Caco-2 (cell line): Measurements from ENCODE around the gene ASAP2. TPM values are rescaled to one million over a fixed set of nuclear protein-coding genes. Genes with fewer than 3 reads are reported as not detected.

Source experiments
- BruUV-seq: library from RNA; stranded (reverse); fragments of 400-500 nt; replicated peaks from 2 replicates; lab custom pipeline; 2021; lab: Mats Ljungman, UMichigan
- CTCF ChIA-PET: fragments of 300-600 bp; sonication (Branson Sonifier 250); formaldehyde crosslinking; loops from one replicate; lab custom pipeline; 2022; ENCODE audit warnings: antibody characterized with exemption; lab: Charles Lee
- POLR2A ChIA-PET: fragments of 300-600 bp; sonication (Branson Sonifier 250); formaldehyde crosslinking; loops from one replicate; lab custom pipeline; 2022; ENCODE audit warnings: antibody characterized with exemption; lab: Charles Lee
- DNase-seq, 2 experiments: peaks; one replicate each; pipeline versions ENCODE4 v3.0.0 to v3.0.0-alpha.2; 2020 to 2022
- H3K27me3 ChIP-seq: replicated peaks from 2 replicates; pipeline ENCODE4 v1.6.0; 2011; ENCODE audit warnings: low read length; ENCODE audit not compliant: control insufficient read depth, insufficient read depth
- H3K36me3 ChIP-seq: 2 replicates; pipeline ENCODE4 v1.5.1; 2011; ENCODE audit warnings: low read length; ENCODE audit not compliant: control insufficient read depth, insufficient read depth
- H3K4me1 ChIP-seq: fragments of 250-450 bp; sonication (Bioruptor Pico); 2 replicates; pipeline ENCODE4 v1.5.1; 2020; ENCODE audit warnings: mild to moderate bottlenecking
- H3K4me3 ChIP-seq: 2 replicates; pipeline ENCODE4 v1.5.1; 2011; ENCODE audit warnings: low read depth, mild to moderate bottlenecking, control low read depth, low read length
- H3K9me3 ChIP-seq: fragments of 250-450 bp; sonication (Bioruptor Pico); 2 replicates; pipeline ENCODE4 v1.5.1; 2020; ENCODE audit warnings: mild to moderate bottlenecking, moderate library complexity
- H3K27ac Mint-ChIP-seq: one replicate; pipeline ENCODE4 v1.8.0; 2022; ENCODE audit warnings: mixed read lengths; ENCODE audit not compliant: unreplicated experiment
- H3K27me3 Mint-ChIP-seq: one replicate; pipeline ENCODE4 v1.8.0; 2022; ENCODE audit warnings: mixed read lengths; ENCODE audit not compliant: insufficient read depth, unreplicated experiment
- H3K36me3 Mint-ChIP-seq: one replicate; pipeline ENCODE4 v1.8.0; 2022; ENCODE audit warnings: mild to moderate bottlenecking, mixed read lengths; ENCODE audit not compliant: insufficient read depth, unreplicated experiment
- H3K4me1 Mint-ChIP-seq: one replicate; pipeline ENCODE4 v1.8.0; 2022; ENCODE audit warnings: low read depth, mixed read lengths; ENCODE audit not compliant: unreplicated experiment
- H3K4me3 Mint-ChIP-seq: one replicate; pipeline ENCODE4 v1.8.0; 2022; ENCODE audit warnings: mild to moderate bottlenecking, moderate library complexity, mixed read lengths; ENCODE audit not compliant: unreplicated experiment
- H3K9me3 Mint-ChIP-seq: one replicate; pipeline ENCODE4 v1.8.0; 2022; ENCODE audit warnings: mixed read lengths; ENCODE audit not compliant: unreplicated experiment
- CTCF ChIP-seq, 2 experiments: fragments of 200-600 bp in 1 of 2; IDR thresholded peaks; 1 replicate in 1 of 2; 2 replicates in 1 of 2; pipeline versions ENCODE4 v1.5.1 to v1.8.0; 2011 to 2022; ENCODE audit warnings: antibody characterized with exemption in 1 of 2, control low read depth in 1 of 2, inconsistent platforms in 1 of 2, low read depth in 1 of 2, low read length in 1 of 2, mild to moderate bottlenecking in 1 of 2, moderate library complexity in 1 of 2; ENCODE audit not compliant: insufficient read depth in 1 of 2, severe bottlenecking in 1 of 2, unreplicated experiment in 1 of 2
- intact Hi-C: fragments of 100-400 bp; cut with micrococcal nuclease; formaldehyde crosslinking; loops from one replicate; pipeline ENCODE4 v1.10.0; 2022; ENCODE audit not compliant: unreplicated experiment
- total RNA-seq: library from RNA; stranded (reverse); gene quantifications from 2 replicates; pipeline ENCODE4 v1.2.3, GENCODE V29; 2022

The ASAP2 gene
- total RNA-seq, 1 experiment from 2014 or later: 25.6 TPM

- Mint-ChIP-seq H3K27ac (no peak overlapping the region), H3K4me3 (no peak overlapping the region), H3K27me3 (no peaks in the 10 kb centered on the region), H3K9me3 (no peaks in the 10 kb centered on the region), H3K36me3 (no peaks in the 10 kb centered on the region), H3K4me1 (no peaks in the 10 kb centered on the region)
- H3K4me3 ChIP-seq: no peak overlapping the region
- H3K27me3 ChIP-seq: no peaks in the 10 kb centered on the region
- DNase-seq: no peak
- ChIA-PET CTCF (no interaction called here), POLR2A (no interaction called here)
- H3K36me3 ChIP-seq: no peaks in the 10 kb centered on the region
- H3K4me1 ChIP-seq: no peaks in the 10 kb centered on the region
- TF ChIP-seq CTCF (IDR thresholded peaks at IDR 0.05; ENCODE audit: insufficient read depth in 1 of 2, low read depth in 1 of 2, low read length in 1 of 2, severe bottlenecking in 1 of 2, unreplicated experiment in 1 of 2): no peak
- BruUV-seq: no TSS peak
- intact Hi-C loops: no loop called here
- H3K9me3 ChIP-seq: no peaks in the 10 kb centered on the region
Observed at GRCh38 chr2:9302755-9303154, 96.1 kb downstream of the ASAP2 start.

- Mint-ChIP-seq H3K4me1 (no peaks in the 10 kb centered on the region), H3K27ac (no peak overlapping the region), H3K27me3 (no peaks in the 10 kb centered on the region), H3K4me3 (no peak overlapping the region), H3K36me3 (no peaks in the 10 kb centered on the region), H3K9me3 (no peaks in the 10 kb centered on the region)
- no peak for TF ChIP-seq CTCF (IDR thresholded peaks at IDR 0.05; ENCODE audit: insufficient read depth in 1 of 2, low read depth in 1 of 2, low read length in 1 of 2, severe bottlenecking in 1 of 2, unreplicated experiment in 1 of 2)
- Histone ChIP-seq H3K36me3 (no peaks in the 10 kb centered on the region), H3K9me3 (no peaks in the 10 kb centered on the region), H3K27me3 (no peaks in the 10 kb centered on the region), H3K4me1 (no peaks in the 10 kb centered on the region), H3K4me3 (no peak overlapping the region)
- intact Hi-C loops: no loop called here
- CTCF ChIA-PET: no interaction called here
- BruUV-seq: no TSS peak
- DNase-seq: peak in 1 of 2 experiments; percentile 25
- POLR2A ChIA-PET: interaction anchor here (0.7 kb wide), 1 partner anchor 81 kb away, joined by 3 read pairs; no protein-coding TSS in a partner anchor
Observed at GRCh38 chr2:9303528-9304225, 97.1 kb downstream of the ASAP2 start.

GRCh38 chr2:9306911-9307310, 100.3 kb downstream of the ASAP2 start:
- H3K27me3 ChIP-seq: no peaks in the 10 kb centered on the region
- no peak overlapping the region for H3K4me3 Mint-ChIP-seq
- no peak overlapping the region for H3K27ac Mint-ChIP-seq
- no peak overlapping the region for H3K4me3 ChIP-seq
- intact Hi-C loops: no loop called here
- H3K9me3 ChIP-seq: no peaks in the 10 kb centered on the region
- peaks cover 8% of the 10 kb centered on the region for H3K36me3 Mint-ChIP-seq
- no TSS peak for BruUV-seq
- DNase-seq: peak in 1 of 2 experiments; percentile 66
- CTCF ChIA-PET: interaction anchor here (0.6 kb wide), 1 partner anchor 145 kb away, joined by 4 read pairs; no protein-coding TSS in a partner anchor
- H3K36me3 ChIP-seq: no peaks in the 10 kb centered on the region
- POLR2A ChIA-PET: no interaction called here
- H3K27me3 Mint-ChIP-seq: no peaks in the 10 kb centered on the region
- H3K4me1 Mint-ChIP-seq: peaks cover 14% of the 10 kb centered on the region
- peaks cover 16% of the 10 kb centered on the region for H3K4me1 ChIP-seq
- no peak for TF ChIP-seq CTCF (IDR thresholded peaks at IDR 0.05; ENCODE audit: insufficient read depth in 1 of 2, low read depth in 1 of 2, low read length in 1 of 2, severe bottlenecking in 1 of 2, unreplicated experiment in 1 of 2)
- no peaks in the 10 kb centered on the region for H3K9me3 Mint-ChIP-seq
